Measurements from ENCODE around the gene CEACAM19.
A peak's percentile ranks its signal among the peaks of the same experiment; 100 is the strongest.
"Not testable (repeated sequence)": the region's sequence is repeated elsewhere in the genome, so short reads cannot be mapped to it uniquely, and the experiment has no call there.

CEACAM19 gene

DNA sequence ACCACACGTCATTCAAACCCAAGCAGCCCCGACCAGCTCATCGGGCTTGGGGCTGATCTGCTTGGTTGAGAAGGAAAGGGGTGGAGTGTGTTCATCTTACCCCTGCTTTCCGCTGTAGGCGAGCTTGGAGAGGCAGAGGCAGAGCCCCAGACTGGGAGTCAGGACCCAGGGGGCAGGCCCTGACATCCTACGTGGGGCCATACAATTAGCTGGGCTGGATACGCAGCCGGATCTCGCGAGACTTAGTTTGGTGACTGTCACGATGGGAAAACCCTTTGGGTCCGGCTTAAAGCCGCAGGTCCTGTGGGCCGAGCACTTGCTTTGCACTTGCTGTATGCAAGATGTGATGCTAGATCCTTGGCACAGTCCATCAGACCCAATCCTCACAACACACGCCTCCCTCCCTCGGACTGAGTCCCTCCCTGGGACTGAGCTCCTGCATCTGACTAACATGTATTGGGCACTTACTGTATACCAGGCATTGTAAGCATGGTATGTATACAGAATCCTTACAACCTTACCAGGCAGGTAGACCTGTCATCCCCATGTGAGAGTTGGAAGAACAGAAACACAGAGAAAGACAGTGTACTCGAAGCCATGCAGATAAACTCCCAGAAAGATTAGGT lies 31.4 kb downstream of the CEACAM19 start:
- no peak for DNase-seq

DNA sequence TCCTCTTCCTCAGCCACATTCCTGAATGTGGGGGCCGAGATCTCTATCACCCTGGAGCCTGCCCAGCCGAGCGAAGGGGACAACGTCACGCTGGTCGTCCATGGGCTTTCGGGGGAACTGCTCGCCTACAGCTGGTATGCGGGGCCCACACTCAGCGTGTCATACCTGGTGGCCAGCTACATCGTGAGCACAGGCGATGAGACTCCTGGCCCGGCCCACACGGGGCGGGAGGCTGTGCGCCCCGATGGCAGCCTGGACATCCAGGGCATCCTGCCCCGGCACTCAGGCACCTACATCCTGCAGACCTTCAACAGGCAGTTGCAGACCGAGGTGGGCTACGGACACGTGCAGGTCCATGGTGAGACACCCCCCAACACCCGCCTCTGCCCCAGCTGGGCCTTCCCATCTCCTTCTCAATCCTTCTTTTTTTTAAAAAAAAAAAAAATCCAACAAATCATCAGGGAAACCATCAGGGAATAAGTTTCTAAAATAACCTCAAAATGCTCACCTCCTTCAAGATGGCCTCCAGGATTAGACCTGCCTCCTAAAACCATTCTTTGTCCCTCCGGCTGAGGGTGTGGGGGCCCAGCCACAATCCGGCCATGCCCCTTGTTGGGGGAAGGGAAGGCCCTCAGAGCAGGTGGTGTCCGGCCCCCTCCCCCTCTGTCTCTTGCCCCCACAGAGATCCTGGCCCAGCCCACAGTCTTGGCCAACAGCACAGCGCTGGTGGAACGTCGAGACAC lies 32.2 kb downstream of the CEACAM19 start:
- no peak for DNase-seq

DNA sequence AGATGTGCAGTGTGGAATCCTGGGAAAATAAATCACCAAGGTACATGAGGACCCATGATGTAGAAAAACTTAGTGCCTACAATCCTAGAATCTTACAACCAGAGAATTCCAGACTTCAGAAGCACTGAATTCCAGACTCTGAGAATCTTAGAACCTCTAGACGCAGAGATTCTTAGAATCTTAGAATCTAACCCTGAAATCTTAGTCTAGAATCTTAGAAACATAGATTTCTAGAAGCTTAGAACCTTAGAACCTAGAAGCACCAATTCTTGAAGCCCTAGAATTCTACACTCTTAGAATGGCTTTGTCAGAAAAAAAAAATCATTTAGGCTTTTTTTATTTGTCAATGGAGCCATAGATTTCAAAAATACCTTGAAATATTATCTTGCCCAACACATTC lies 33.7 kb downstream of the CEACAM19 start:
- DNase-seq = no peak

DNA sequence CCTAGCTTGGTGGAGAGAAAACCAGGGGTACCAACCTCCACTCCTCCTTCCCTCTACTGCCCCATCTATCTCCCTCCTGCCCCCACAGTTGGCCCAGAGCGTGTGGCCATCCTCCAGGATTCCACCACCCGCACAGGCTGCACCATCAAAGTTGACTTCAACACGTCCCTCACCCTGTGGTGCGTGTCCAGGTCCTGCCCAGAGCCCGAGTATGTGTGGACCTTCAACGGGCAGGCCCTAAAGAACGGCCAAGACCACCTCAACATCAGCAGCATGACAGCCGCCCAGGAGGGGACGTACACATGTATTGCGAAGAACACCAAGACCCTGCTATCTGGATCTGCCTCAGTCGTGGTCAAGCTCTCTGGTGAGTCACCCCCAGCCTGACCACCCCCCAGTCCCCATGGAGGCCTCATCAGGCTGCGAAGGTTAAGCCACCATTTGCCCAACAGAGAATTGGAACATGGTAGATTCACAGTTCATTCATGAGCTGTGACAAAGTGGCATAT lies 34.3 kb downstream of the CEACAM19 start:
- no peak for DNase-seq

DNA sequence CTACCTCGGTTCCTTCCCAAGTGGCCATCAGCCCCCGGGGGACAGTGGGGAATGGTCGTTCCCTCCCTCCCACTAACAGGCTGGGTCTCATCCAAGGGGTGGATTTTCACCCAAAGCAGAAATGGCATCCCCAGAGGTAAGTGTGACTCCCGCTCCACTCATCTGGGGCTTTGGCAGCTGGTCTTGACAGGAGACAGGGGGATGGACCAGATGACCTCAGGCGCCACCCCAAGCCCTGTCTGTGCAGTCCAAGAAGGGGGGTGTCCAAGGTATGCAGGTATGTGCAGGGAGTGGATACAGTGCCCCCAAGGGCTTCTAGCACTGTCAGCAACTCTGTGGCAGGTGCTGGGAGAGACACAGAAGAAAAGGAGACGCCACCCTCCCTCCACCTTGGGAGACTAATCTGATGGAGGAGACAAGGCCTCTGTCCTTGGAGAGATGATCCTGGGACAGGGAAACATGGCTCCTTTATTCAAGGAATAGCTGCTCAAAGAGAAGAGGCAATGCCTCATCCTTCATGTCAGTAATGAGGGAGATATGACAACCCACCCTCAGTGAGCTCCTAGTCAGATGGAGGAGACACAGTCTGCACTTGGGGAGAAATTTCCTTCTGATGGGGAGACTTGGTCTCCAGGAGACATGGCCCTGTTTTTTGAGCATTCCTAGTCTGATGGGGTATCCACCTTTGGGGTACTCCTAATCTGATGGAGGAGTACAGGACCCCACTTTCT lies 35.4 kb downstream of the CEACAM19 start:
- DNase-seq = no peak

DNA sequence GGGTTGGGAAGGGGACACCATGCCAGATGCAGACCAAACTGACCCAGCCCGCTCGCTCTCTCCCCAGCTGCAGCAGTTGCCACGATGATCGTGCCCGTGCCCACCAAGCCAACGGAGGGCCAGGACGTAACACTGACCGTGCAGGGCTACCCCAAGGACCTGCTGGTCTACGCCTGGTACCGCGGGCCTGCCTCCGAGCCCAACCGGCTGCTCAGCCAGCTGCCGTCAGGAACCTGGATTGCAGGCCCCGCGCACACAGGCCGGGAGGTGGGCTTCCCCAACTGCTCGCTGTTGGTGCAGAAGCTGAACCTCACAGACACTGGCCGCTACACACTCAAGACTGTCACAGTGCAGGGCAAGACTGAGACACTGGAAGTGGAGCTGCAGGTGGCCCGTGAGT lies 36.5 kb downstream of the CEACAM19 start:
- no peak for DNase-seq

DNA sequence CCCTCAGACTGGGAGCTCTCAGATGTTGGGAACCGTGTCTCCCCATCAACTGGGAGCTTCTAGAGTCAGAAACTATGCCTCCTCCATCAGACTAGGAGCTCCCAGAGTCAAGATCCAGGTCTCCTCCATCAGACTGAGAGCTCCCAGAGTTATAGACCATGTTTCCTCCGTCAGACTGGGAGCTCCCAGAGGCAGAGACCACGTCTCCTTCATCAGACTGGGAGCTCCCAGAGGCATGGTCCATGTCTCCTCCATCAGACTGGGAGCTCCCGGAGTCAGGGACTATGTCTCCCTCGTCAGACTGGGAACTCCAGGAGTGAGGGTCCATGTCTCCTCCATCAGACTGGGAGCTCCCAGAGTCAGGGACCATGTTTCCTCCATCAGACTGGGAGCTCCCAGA lies 37.7 kb downstream of the CEACAM19 start:
- no peak for DNase-seq

DNA sequence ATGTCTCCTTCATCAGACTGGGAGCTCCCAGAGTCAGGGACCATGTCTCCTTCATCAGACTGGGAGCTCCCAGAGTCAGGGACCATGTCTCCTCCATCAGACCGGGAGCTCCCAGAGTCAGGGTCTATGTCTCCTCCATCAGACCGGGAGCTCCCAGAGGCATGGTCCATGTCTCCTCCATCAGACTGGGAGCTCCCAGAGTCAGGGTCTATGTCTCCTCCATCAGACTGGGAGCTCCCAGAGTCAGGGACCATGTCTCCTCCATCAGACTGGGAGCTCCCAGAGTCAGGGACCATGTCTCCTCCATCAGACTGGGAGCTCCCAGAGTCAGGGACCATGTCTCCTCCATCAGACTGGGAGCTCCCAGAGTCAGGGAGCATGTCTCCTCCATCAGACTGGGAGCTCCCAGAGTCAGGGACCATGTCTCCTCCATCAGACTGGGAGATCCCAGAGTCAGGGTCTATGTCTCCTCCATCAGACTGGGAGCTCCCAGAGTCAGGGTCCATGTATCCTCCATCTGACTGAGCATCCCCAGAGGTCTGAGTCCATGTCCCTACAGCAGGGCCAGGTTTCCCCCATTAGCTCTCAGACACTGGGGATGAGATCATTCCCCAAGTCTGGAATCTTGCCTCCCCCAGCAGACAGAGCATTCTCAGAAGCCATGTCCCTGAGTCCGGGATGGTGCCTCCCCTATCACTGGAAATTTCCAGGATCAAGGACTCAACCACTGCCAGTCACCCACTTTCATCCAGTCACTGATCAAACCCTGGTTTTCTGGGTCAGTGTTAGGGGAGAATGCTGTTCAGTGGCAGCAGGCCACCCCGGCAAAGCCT lies 38.4 kb downstream of the CEACAM19 start:
- not testable (repeated sequence) for DNase-seq

DNA sequence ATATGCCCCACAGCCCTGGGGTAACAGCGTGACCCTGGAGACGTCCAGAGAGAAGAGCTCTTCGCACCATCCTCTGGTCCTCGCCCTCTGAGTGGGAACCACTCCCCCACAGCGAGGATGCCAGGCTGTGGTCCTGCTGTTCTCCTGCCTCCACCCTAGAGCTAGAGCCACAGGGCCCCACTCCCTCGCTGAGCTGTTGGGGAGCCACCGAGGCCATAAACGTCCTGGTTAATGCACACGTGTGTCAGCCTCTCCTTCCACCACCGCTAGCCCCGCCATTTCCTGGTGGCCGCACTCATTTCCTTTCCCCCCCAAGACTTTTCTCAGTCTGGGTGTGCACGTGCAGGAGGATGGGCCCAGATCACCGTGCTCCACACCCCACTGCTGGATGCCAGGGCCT lies 39.2 kb downstream of the CEACAM19 start:
- no peak for DNase-seq

DNA sequence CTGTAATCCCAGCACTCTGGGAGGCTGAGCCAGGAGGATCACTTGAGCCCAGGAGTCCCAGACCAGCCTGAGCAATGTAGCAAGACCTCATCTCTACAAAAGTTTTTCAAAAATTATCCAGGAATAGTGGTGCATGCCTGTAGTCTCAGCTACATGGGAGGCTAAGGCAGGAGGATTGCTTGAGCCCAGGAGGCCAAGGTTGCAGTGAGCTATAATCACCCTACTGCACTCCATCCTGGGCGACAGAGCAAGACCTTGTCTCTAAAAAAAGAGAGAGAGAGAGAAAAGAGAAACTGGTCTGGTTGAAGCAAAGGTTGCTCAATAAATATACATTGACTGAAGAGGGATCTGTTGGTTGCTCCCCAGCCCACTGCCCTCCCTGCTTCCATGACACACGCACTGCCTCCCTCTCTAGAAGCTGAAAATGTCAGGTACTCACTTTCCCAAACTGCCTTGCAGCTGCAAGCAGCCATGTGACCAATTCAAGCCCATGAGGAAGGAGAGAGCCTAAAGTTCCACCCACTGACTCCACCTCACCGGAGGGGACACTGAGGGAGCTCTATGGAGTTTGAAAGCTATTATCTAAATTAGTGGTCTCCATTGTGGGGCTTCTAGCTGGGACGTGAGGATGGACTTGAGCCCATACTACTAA lies 41.7 kb downstream of the CEACAM19 start:
- no peak for DNase-seq

DNA sequence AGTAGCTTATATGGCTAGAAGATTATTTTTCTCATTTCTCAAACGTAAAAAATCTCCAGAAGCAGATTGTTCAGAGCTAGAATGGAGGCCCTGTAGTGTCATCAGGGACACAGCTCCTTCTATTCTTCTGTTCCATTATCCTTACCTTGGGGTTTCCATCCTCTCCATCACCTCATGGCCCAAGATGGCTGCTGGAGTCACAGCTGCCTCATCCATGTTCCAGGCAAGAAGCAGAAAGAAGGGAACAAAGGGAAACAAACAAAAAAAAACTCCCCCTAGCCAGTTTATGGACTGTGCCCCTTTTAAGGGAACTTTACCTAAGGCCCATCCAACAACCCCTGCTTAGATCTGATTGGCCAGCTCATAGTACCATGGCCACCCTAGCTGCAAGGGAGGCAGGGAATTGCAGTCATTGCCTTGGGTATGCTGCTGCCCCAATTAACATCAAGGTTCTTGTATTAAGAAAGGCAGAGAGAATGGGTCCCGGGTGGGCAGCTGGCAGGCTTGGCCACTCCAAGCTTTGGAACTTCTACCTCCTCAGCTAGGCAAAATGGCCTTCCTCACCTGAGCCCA lies 43.4 kb downstream of the CEACAM19 start:
- no peak for DNase-seq

DNA sequence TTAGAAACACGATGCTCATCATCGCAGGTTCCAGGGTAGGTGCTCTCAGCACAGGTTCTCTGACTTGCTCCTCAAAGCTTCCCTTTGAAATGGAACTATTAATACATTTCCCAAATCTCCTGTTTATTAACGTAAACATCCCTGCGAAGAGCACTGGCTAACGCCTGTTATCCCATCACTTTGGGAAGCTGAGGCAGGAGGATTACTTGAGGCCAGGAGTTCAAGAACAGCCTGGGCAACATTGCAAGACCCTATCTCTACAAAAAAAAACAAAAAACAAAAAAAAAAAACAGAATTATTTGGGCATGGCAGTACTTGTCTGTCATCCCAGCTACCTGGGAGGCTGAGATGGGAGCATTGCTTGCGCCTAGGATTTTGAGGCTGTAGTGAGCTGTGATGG lies 46.3 kb downstream of the CEACAM19 start:
- DNase-seq = no peak

DNA sequence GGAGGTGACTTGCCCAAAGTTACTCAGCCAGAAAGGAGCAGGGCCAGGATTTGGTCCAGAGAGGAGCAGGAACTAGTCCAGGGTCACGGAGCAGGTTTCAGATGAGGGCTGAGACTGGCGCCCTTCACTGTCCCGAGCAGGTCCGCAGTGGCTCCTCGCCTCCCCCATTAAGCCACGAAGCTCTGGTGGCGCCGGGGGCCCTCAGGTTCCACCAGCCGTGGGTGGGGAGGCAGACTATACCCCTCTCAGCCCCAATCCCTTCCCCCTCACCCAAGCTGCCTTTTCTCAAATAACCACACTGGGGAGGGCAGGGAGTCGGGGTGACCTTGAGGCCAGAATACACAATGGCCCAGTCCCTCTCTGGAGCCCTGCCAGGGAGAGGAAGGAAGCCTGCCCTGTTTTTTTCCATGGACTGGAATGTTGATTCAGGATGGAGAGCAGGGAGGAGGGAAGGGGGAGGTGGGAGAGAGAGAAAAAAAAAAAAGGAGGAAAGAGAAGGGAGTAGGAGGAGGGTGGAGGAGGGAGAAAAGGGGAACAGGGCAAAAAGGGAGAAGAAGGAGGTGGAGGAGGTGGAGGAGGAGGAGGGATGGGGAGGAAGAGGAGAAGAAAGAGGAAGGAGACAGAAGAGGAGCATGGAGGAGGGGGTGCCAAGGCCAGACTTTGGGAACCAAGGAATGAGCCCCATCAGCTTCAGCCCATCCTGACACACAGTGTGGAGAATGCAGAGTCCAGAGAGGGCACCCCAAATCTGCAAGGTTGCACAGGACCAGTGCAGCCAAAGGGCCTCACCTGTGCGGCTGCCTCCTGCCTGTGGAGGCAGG lies 47.4 kb downstream of the CEACAM19 start:
- peak; percentile 4 for DNase-seq

DNA sequence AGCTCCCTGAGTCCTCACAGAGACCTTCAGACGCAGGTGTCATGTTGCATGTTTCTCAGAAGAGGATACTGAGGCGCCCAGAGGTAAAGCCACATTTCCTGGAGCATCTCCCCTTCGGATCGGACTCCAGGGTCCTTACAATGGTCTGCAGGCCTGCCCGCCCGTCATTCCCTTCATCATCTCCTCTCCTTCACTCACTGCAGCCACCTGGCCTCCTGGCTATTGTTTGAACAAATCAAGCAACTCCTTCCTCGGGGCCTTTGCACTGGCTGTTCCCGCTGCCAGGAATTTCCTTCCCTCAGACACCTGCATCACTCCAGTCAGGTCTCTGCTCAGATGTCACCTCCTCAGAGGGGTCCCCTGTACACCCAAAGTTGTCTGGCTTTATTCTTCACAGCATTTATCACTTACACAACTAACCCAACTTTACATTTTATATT lies 48.0 kb downstream of the CEACAM19 start:
- DNase-seq = no peak

DNA sequence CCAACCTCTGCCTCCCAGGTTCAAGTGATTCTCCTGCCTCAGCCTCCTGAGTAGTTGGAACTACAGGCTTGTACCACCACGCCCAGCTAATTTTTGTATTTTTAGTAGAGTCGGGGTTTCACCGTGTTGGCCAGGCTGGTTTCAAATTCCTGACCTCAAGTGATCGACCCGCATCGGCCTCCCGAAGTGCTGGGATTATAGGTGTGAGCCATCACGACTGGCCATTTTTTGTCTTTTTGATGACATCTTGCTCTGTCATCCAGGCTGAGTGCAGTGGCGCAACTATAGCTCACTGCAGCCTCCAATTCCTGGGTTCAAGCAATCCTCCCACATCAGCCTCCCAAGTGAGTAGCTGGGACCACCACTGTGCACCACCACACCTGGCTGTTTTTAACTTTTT lies 49.1 kb downstream of the CEACAM19 start:
- DNase-seq = not testable (repeated sequence)

DNA sequence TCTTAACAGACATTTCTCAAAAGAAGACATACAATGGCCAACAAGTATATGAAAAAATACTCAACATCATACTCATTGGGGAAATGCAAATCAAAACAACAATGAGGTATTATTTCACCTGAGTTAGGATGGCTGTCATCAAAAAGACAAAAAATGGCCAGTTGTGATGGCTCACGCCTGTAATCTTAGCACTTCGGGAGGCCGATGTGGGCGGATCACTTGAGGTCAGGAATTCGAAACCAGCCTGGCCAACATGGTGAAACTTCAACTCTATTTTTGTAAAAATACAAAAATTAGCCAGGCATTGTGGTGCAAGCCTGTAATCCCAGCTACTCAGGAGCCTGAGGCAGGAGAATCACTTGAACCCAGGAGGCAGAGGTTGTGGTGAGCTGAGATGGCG lies 49.7 kb downstream of the CEACAM19 start:
- DNase-seq = no peak

DNA sequence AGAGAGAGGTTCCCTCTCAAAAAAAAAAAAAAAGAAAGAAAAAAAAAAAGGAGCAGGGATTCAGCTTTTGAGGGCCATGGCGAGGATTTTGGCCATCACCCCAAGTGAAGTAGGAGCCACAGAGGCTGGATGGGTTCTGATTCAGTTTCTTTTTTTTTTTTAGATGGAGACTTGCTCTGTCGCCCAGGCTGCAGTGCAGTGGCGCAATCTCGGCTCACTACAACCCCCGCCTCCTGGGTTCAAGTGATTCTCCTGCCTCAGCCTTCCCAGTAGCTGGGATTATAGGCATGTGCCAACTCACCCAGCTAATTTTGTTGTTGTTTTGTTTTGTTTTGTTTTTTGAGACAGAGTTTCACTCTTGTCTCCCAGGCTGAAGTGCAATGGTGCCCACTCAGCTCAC lies 50.1 kb downstream of the CEACAM19 start:
- not testable (repeated sequence) for DNase-seq

DNA sequence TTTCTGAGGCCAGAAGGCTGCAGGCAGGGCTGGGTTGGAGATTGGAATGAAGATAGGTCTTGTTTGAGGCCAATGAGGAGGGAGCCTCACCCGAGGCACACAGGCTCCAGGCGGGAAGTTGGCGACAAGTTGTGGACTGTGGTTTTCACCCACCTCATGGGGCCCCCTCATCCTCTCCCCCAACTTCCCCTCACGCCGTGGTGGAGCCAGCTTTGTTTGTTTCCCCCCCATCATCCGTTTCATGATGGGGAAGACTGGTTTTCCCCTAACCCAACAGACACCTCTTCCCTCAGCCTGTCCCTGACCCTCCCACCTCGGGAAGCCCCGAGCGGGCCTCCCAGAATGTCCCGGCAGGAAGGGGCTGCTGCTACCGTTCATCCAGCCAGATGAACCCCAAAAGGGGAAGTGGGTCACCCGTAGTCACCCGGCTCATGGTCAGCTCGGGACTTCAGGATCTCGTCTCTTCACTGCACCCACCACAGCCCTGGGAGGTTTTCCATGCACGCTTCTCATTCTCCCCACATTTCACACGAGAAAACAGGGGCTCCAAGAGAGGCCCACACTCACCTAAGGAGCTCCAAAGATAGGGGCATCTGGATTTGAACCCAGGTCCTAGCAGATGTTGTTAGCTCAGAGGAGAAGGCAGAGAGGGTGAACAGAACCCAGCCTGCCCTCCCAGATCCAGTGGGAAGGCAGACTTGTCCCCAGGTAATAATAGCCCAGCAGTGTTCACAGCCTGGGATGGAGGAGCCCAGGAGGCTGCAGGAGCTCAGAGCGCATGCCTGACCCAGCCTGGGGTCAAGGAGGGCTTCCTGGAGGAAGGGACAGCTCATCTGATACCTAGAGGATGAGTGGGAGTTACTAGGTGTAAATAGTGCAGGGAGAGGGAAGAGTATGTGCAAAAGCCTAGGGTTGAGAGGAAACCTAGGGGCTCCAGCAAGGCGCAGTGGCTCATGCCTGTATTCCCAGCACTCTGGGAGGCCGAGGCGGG lies 51.1 kb downstream of the CEACAM19 start:
- DNase-seq = no peak

DNA sequence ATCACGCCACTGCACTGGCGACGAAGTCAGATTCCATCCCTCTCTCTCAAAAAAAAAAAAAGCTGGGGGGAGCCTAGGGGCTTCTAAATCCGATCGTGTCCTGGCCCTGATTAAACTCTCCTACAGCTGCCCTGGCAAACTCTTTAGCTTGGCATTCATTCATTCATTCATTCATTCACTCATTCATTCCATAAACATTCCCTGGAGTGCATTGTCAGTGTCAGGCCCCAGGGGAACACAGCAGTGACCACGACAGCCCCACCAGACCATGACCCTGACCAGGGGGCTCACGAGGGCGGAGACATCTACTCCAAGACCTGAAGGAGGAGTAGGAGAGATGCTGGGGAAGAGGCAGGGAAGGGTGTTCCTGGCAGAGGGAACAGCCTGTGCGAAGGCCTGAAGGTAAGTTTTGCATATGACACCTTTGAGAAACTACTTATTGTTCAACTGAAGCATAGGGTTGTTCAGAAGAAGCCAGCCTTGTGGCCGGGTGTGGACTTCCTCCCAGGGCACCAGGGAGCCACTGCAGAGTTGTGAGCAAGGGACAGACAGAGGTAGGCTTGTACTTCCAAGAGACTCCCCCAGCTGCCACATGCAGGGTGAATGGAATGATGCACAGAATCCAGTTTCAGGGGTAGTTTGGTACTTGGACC lies 52.1 kb downstream of the CEACAM19 start:
- no peak for DNase-seq
